ENCODE results near the gene KIN. TPM values are rescaled to one million over a fixed set of nuclear protein-coding genes. Genes with fewer than 3 reads are reported as not detected.
A peak's percentile ranks its signal among the peaks of the same experiment; 100 is the strongest.

The KIN gene
- total RNA-seq, 4 donors from 2014 or later, result 5.3 to 9.6 (median 6.4) TPM

GRCh38 chr10:7795605-7796004 is 7.8 kb upstream of the KIN start:
- peaks cover 8 to 67% (median 27%) of the 10 kb centered on the region in 3 donors for H3K36me3 ChIP-seq
- no peak for TF ChIP-seq CTCF (IDR thresholded peaks at IDR 0.05)
- TF ChIP-seq POLR2A (IDR thresholded peaks at IDR 0.05), result no peak

GRCh38 chr10:7794251-7795026 is 6.6 kb upstream of the KIN start:
- intact Hi-C loops (cut with DNase I), result no loop called here
- no peak for DNase-seq
- no peak overlapping the region for H3K27ac ChIP-seq
- no peaks in the 10 kb centered on the region for H3K9me3 ChIP-seq
- H3K27me3 ChIP-seq, result no peaks in the 10 kb centered on the region
- no peak overlapping the region for H3K4me3 ChIP-seq
- TF ChIP-seq CTCF (IDR thresholded peaks at IDR 0.05), result no peak
- TF ChIP-seq POLR2A (IDR thresholded peaks at IDR 0.05), result no peak
- 75 to 77% methylated on average over 4 of the region's 4 CpGs for WGBS, 2 donors
- peaks cover 2 to 65% (median 5%) of the 10 kb centered on the region in 3 donors for H3K4me1 ChIP-seq
- peaks cover under 1 to 57% (median 20%) of the 10 kb centered on the region in 3 donors for H3K36me3 ChIP-seq

More at GRCh38 chr10:7795605-7796004, 7.8 kb upstream of the KIN start:
- H3K9me3 ChIP-seq, result no peaks in the 10 kb centered on the region
- 73 to 76% methylated on average over 4 of the region's 4 CpGs for WGBS, 2 donors
- no peaks in the 10 kb centered on the region for H3K27me3 ChIP-seq
- no peak for DNase-seq
- peaks cover 0 to 53% (median 0%) of the 10 kb centered on the region in 3 donors for H3K4me1 ChIP-seq
- no peak overlapping the region for H3K27ac ChIP-seq
- no peak overlapping the region for H3K4me3 ChIP-seq
- intact Hi-C loops (cut with DNase I), result no loop called here

GRCh38 chr10:7792541-7792940 is 4.7 kb upstream of the KIN start:
- no peak for DNase-seq
- TF ChIP-seq CTCF (IDR thresholded peaks at IDR 0.05), result no peak
- TF ChIP-seq POLR2A (IDR thresholded peaks at IDR 0.05), result no peak
- Histone ChIP-seq H3K9me3 (no peaks in the 10 kb centered on the region), H3K4me1 (peaks cover 9 to 75% (median 12%) of the 10 kb centered on the region in 3 donors), H3K4me3 (no peak overlapping the region), H3K27me3 (no peaks in the 10 kb centered on the region), H3K27ac (no peak overlapping the region), H3K36me3 (peaks cover 0 to 38% (median 2%) of the 10 kb centered on the region in 3 donors)
- intact Hi-C loops (cut with DNase I), result no loop called here
- 61 to 89% methylated on average over 1 of the region's 1 CpG for WGBS, 2 donors

GRCh38 chr10:7789390-7789789 is 1.6 kb upstream of the KIN start:
- Histone ChIP-seq H3K4me3 (peak overlapping the region; percentile 75 to 94 (median 84)), H3K27me3 (no peaks in the 10 kb centered on the region), H3K27ac (peak overlapping the region in 2 of 4 donors; percentile 88 to 94), H3K9me3 (no peaks in the 10 kb centered on the region), H3K4me1 (peaks cover 9 to 86% (median 17%) of the 10 kb centered on the region in 3 donors), H3K36me3 (peaks cover 0 to 24% (median 0%) of the 10 kb centered on the region in 3 donors)
- TF ChIP-seq CTCF (IDR thresholded peaks at IDR 0.05), result no peak
- no peak for TF ChIP-seq POLR2A (IDR thresholded peaks at IDR 0.05)
- 24 to 42% methylated on average over 3 of the region's 3 CpGs for WGBS, 2 donors
- DNase-seq, result no peak
- intact Hi-C loops (cut with DNase I), result no loop called here

- WGBS, 2 donors, result 1 to 7% methylated on average over 11 to 13 of the region's 25 CpGs
- no peak for DNase-seq
- no peaks in the 10 kb centered on the region for H3K27me3 ChIP-seq
- H3K4me1 ChIP-seq, result peaks cover 9 to 80% (median 17%) of the 10 kb centered on the region in 3 donors
- TF ChIP-seq CTCF (IDR thresholded peaks at IDR 0.05), result no peak
- TF ChIP-seq POLR2A (IDR thresholded peaks at IDR 0.05), result no peak
- no peaks in the 10 kb centered on the region for H3K9me3 ChIP-seq
- intact Hi-C loops (cut with DNase I), result no loop called here
- peak overlapping the region; percentile 88 to 94 (median 90) for H3K27ac ChIP-seq
- peaks cover 0 to 24% (median 0%) of the 10 kb centered on the region in 3 donors for H3K36me3 ChIP-seq
- H3K4me3 ChIP-seq, result peak overlapping the region; percentile 75 to 94 (median 84)
Observed at GRCh38 chr10:7788639-7789286, 970 bp upstream of the KIN start.

Measured in esophagus squamous epithelium (tissue), 5 donors.